Hepatocyte (in vitro differentiated cells): ENCODE results near the gene BIN1.

Experiments
- CTCF ChIP-seq: fragments of 200-600 bp; sonication (generic); IDR thresholded peaks from 2 replicates; pipeline ENCODE4 v1.5.1; 2016; ENCODE audit warnings: antibody characterized with exemption, mild to moderate bottlenecking; ENCODE audit not compliant: poor library complexity
- EZH2 ChIP-seq: fragments of 200-600 bp; sonication (generic); IDR thresholded peaks from 2 replicates; pipeline ENCODE4 v1.6.1; 2016; ENCODE audit warnings: antibody characterized with exemption, mild to moderate bottlenecking, borderline replicate concordance
- EZH2phosphoT487 ChIP-seq: fragments of 200-600 bp; sonication (generic); IDR thresholded peaks from one replicate; pipeline ENCODE4 v1.6.1; 2018; ENCODE audit warnings: antibody characterized with exemption, mild to moderate bottlenecking, low read depth, moderate library complexity; ENCODE audit not compliant: unreplicated experiment, severe bottlenecking

GRCh38 chr2:127006962-127007361, 100.0 kb downstream of the BIN1 start:
- TF ChIP-seq CTCF: no peak
- TF ChIP-seq EZH2: no peak
- TF ChIP-seq EZH2phosphoT487: no peak
